ENCODE measurements around the gene USP47. TPM values are rescaled to one million over a fixed set of nuclear protein-coding genes. Genes with fewer than 3 reads are reported as not detected.
A peak's percentile ranks its signal among the peaks of the same experiment; 100 is the strongest.

USP47 gene
- polyA plus RNA-seq, 3 donors from 2014 or later: 36.3 to 72.4 (median 43.5) TPM

DNA sequence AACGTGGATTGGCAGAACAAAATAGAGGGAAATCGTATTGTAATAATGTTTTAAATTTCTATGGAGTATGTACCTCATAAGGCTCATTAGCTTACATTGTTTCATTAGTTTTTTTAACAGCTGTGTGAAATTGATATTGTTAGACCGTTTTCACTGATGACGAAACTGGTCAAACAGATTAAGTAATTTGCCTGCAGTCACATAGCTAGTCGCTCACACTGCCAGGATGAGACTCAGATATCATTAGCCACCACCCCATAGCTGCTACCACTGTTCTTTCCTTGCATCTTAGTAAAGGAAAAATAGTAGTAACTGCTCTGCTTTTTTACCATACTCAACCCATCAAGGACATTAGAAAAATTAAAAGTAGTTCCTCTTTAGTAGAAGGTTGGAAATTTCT is 102.7 kb downstream of the USP47 start:
- H3K27ac Mint-ChIP-seq: no peak overlapping the region
- peaks cover 25 to 64% (median 28%) of the 10 kb centered on the region in 3 donors for H3K36me3 Mint-ChIP-seq
- no peaks in the 10 kb centered on the region for H3K9me3 Mint-ChIP-seq

DNA sequence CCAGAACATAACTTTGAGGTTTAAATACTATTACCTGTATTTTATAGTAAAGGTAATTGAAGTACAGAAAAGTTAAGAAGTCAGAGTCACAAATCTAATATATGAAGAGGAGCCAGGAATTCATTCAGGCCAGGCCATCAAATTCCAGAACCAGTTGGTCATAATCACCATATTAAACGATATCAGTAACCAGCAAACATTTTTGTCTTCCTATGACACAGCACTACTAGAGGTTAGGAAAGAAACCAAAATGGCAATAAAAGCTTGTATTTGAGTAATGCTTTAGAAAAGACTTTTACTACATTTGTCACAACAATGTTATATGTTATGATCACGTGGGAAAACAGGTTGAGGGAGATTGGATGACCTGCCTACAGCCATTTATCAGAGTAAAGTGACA is 104.4 kb downstream of the USP47 start:
- no peak for DNase-seq
- no peak overlapping the region for H3K4me3 Mint-ChIP-seq
- peaks cover 25 to 65% (median 27%) of the 10 kb centered on the region in 3 donors for H3K36me3 Mint-ChIP-seq
- no peaks in the 10 kb centered on the region for H3K4me1 Mint-ChIP-seq
- no peak overlapping the region for H3K27ac Mint-ChIP-seq
- H3K27me3 Mint-ChIP-seq (ENCODE audit: low read depth in 3 of 3): peaks cover 0 to 2% (median 0%) of the 10 kb centered on the region in 3 donors
- H3K9me3 Mint-ChIP-seq: no peaks in the 10 kb centered on the region

More for the DNA sequence above, 102.7 kb downstream of the USP47 start:
- Mint-ChIP-seq H3K4me1 (no peaks in the 10 kb centered on the region), H3K27me3 (ENCODE audit: low read depth in 3 of 3) (peaks cover 0 to 2% (median 0%) of the 10 kb centered on the region in 3 donors), H3K4me3 (no peak overlapping the region)
- DNase-seq: no peak

DNA sequence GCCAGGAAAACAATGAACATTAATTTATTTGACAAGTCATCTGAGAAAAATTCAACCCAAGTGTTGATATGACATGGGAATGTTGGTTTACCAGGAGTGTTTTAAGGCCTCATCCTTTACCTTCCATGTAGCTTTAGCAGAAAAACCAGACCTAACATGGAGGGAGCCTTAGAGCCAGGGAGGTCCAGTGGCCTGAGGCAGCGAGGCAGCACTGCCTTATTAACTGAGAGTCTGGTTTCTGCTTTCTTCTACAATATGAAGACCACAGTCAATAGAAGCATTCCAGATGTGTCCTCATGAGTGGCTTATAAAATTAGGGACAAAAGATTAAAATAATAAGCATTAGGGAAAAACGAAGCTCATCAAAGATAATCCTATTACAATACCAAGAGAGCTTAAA is 105.1 kb downstream of the USP47 start:
- H3K4me1 Mint-ChIP-seq: no peaks in the 10 kb centered on the region
- no peak overlapping the region for H3K4me3 Mint-ChIP-seq
- H3K27ac Mint-ChIP-seq: peak overlapping the region in 2 of 6 donors; percentile 7 to 48
- peaks cover 25 to 65% (median 27%) of the 10 kb centered on the region in 3 donors for H3K36me3 Mint-ChIP-seq
- no peak for DNase-seq
- H3K27me3 Mint-ChIP-seq (ENCODE audit: low read depth in 3 of 3): peaks cover 0 to 2% (median 0%) of the 10 kb centered on the region in 3 donors
- no peaks in the 10 kb centered on the region for H3K9me3 Mint-ChIP-seq

DNA sequence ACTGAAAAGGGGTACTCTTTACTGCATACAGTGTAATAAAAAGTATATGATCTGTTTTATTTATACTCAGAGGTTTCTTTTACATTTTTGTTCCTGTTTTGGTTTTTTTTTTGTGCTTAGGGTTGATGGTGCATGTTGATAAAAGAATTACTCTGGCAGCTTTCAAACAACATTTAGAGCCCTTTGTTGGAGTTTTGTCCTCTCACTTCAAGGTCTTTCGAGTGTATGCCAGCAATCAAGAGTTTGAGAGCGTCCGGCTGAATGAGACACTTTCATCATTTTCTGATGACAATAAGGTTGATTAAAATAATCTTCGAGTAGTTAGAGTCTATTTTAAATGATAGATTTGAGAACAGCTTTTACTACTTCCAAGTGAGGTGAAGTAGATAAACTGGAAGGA is 106.1 kb downstream of the USP47 start:
- H3K36me3 Mint-ChIP-seq: peaks cover 25 to 68% (median 28%) of the 10 kb centered on the region in 3 donors
- no peaks in the 10 kb centered on the region for H3K4me1 Mint-ChIP-seq
- no peak overlapping the region for H3K4me3 Mint-ChIP-seq
- peak overlapping the region in 1 of 6 donors; percentile 10 for H3K27ac Mint-ChIP-seq
- peaks cover 0 to 2% (median 0%) of the 10 kb centered on the region in 3 donors for H3K27me3 Mint-ChIP-seq (ENCODE audit: low read depth in 3 of 3)
- no peak for DNase-seq
- H3K9me3 Mint-ChIP-seq: no peaks in the 10 kb centered on the region

DNA sequence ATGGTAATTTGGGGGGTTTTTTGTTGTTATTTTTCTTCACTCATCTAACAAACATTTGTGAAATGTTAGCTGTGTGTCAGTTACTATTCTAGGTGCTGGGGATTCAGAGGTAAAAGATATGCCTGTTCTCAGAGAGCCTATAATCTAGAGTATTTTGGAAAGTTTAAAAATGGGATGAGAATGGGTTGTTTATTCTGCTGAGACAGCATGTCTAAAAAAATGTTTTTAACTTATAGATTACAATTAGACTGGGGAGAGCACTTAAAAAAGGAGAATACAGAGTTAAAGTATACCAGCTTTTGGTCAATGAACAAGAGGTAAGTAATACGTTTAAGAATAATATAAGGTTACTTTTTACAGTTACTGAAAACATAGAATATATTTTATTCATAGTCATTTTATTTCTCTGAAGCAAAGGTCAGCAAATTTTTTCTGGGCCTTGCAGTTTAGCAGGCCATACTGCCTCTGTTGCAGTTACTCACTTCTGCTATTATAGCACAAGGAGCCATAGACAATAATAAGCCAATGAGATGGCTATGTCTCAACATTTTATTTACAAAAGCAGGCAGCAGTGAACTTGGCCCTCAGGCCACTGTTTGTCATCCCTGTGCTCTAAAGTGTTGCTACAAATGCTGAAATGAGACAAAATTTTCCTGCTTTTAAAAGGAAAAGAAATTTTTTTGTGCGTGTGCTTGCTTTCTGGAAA is 106.6 kb downstream of the USP47 start:
- DNase-seq: no peak
- Mint-ChIP-seq H3K4me1 (no peaks in the 10 kb centered on the region), H3K9me3 (no peaks in the 10 kb centered on the region), H3K36me3 (peaks cover 28 to 69% (median 29%) of the 10 kb centered on the region in 3 donors), H3K27me3 (ENCODE audit: low read depth in 3 of 3) (peaks cover 0 to 2% (median 0%) of the 10 kb centered on the region in 3 donors), H3K4me3 (no peak overlapping the region), H3K27ac (peak overlapping the region in 1 of 6 donors; percentile 10)

DNA sequence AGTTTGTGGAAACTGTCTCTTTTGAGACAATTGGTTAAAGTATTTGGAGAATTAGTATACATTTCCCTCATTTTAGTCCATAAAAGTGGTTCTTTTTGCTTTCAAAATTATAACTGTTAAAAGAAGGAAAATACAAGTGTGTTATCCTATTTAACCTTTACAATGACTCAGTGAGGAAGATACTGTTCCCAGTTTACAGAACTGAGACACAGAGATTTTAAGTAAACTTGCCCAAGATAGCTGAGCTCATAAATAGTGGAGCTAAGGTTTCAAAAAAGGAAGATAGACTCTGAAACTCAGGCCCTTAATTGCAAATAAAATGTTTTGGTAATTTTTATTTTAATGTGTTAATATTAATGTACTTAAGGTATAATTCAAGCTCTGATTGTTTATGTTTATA is 107.7 kb downstream of the USP47 start:
- Mint-ChIP-seq H3K27me3 (ENCODE audit: low read depth in 3 of 3) (peaks cover 0 to 2% (median 0%) of the 10 kb centered on the region in 3 donors), H3K27ac (peak overlapping the region in 1 of 6 donors; percentile 20), H3K4me3 (no peak overlapping the region), H3K36me3 (peaks cover 35 to 73% (median 36%) of the 10 kb centered on the region in 3 donors), H3K9me3 (no peaks in the 10 kb centered on the region), H3K4me1 (no peaks in the 10 kb centered on the region)
- no peak for DNase-seq

DNA sequence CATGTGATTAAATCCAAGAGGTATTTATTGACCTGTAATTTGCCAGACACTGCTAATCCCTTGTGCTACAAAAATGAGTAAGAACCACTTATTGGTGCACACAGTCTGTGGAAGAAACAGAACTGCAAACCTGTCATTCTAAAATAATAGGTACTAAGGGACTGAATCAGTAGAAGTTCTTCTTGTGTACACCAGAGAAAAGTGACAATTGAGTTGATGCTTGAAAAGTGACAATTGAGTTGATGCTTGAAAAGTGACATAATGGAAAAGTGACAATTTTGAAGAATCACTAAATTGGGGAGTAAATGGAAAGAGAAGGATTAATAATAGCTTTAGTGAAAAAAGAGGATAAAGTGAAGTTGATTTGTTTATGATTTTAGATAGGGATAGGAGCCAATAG is 110.3 kb downstream of the USP47 start:
- DNase-seq: no peak
- H3K9me3 Mint-ChIP-seq: no peaks in the 10 kb centered on the region
- H3K27ac Mint-ChIP-seq: peak overlapping the region in 4 of 6 donors; percentile 11 to 56 (median 41)
- no peaks in the 10 kb centered on the region for H3K4me1 Mint-ChIP-seq
- H3K4me3 Mint-ChIP-seq: no peak overlapping the region
- peaks cover 41 to 80% (median 47%) of the 10 kb centered on the region in 3 donors for H3K36me3 Mint-ChIP-seq
- H3K27me3 Mint-ChIP-seq (ENCODE audit: low read depth in 3 of 3): peaks cover 0 to 2% (median 0%) of the 10 kb centered on the region in 3 donors

DNA sequence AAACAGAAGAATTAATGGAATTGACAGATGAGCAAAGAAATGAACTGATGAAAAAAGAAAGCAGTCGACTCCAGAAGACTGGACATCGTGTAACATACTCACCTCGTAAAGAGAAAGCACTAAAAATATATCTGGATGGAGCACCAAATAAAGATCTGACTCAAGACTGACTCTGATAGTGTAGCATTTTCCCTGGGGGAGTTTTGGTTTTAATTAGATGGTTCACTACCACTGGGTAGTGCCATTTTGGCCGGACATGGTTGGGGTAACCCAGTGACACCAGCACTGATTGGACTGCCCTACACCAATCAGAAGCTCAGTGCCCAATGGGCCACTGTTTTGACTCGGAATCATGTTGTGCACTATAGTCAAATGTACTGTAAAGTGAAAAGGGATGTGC is 114.2 kb downstream of the USP47 start:
- H3K36me3 Mint-ChIP-seq: peaks cover 35 to 65% (median 38%) of the 10 kb centered on the region in 3 donors
- H3K27me3 Mint-ChIP-seq (ENCODE audit: low read depth in 3 of 3): peaks cover 0 to 4% (median 0%) of the 10 kb centered on the region in 3 donors
- no peak for DNase-seq
- H3K9me3 Mint-ChIP-seq: no peaks in the 10 kb centered on the region
- H3K27ac Mint-ChIP-seq: peak overlapping the region in 3 of 6 donors; percentile 6 to 32 (median 19)
- no peak overlapping the region for H3K4me3 Mint-ChIP-seq
- peaks cover 18 to 19% of the 10 kb centered on the region in 2 donors for H3K4me1 Mint-ChIP-seq

DNA sequence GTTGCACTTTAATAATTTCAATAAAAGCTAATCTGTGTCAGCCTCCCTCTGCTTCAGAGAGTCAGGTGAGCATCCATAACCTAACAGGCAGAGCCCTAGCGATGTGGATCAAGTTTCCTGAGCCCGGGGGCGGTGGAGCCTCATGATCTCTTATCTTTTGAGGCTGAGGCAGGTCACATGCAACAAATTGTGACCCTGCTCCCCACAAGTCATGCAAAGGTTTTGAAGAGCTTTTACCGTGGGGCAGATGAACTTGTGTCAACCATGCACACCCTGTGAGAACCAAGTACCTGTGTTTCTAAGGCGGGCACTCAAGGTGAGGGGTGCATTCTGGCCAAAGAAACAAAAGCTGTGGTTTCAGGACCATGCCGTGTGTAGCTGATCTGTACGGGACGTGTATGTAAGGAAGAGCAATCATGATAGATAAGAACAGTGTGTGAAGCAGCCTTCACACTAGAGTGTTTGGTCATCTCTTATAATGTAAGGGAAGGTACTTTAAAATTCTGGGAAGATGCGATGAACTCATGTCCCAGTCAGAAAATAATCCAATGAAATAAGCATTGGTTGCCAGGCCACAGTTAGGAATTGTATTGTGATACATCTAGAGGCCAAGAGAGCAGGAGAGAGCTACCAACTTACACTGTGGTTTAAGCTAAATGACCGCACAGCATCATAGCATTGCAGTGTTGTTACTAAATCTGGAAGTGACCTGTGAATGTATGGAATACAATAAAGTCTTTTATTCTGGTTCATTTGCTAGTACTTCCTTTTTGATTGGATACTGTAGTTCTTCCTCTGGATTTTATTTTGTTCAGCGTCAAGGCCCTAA is 116.8 kb downstream of the USP47 start:
- no peak for DNase-seq
- peaks cover 23 to 39% (median 24%) of the 10 kb centered on the region in 3 donors for H3K36me3 Mint-ChIP-seq
- H3K4me1 Mint-ChIP-seq: peaks cover 33 to 35% of the 10 kb centered on the region in 2 donors
- peaks cover 0 to 7% (median 0%) of the 10 kb centered on the region in 3 donors for H3K27me3 Mint-ChIP-seq (ENCODE audit: low read depth in 3 of 3)
- H3K9me3 Mint-ChIP-seq: no peaks in the 10 kb centered on the region
- no peak overlapping the region for H3K4me3 Mint-ChIP-seq
- peak overlapping the region; percentile 0 to 79 (median 21) for H3K27ac Mint-ChIP-seq

DNA sequence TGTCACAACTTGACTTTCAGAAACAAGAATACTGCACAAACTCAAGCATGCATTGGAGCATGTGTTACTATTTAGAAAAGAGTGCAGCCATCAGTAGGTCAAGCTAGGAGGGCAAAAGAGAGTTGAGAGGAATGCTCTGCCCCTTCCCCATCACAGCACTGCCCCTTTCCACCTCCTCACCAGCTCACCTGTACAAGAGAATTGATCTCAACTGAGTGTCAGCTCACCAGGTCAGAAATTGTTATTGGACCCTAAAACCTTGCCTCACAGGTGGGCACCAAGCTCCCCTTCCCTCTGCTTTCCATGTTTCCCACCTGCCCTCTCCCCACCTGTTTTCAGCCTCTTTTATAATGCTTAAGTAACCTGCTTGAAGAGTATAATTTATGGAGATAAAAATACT is 117.8 kb downstream of the USP47 start:
- H3K36me3 Mint-ChIP-seq: peaks cover 18 to 31% (median 18%) of the 10 kb centered on the region in 3 donors
- peak overlapping the region; percentile 54 to 87 (median 80) for H3K27ac Mint-ChIP-seq
- no peaks in the 10 kb centered on the region for H3K9me3 Mint-ChIP-seq
- H3K4me3 Mint-ChIP-seq: no peak overlapping the region
- peaks cover 33 to 35% of the 10 kb centered on the region in 2 donors for H3K4me1 Mint-ChIP-seq
- DNase-seq: no peak
- H3K27me3 Mint-ChIP-seq (ENCODE audit: low read depth in 3 of 3): peaks cover 0 to 8% (median 1%) of the 10 kb centered on the region in 3 donors

DNA sequence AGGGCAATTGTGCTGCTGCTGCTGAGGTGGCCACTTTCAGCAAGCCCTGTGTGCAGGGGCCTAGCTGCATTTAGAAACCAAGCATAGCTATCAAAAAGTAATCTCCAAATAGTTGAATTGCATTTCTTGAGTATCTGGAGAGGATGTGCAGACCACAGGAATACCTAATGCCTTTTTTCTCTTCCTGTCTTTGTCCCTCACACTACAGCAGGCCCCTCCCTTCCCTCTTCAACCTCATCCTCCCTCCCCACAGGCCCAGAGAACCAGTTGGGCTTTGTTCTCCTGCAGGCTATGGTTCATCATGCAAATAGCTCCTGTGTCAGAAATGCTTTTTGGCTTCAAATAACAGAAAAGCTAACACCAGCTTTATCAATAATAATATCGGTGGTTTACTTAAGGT is 118.9 kb downstream of the USP47 start:
- H3K27ac Mint-ChIP-seq: peak overlapping the region; percentile 54 to 87 (median 80)
- peaks cover 0 to 11% (median 1%) of the 10 kb centered on the region in 3 donors for H3K27me3 Mint-ChIP-seq (ENCODE audit: low read depth in 3 of 3)
- no peaks in the 10 kb centered on the region for H3K9me3 Mint-ChIP-seq
- peak in 2 of 3 donors; percentile 9 to 18 for DNase-seq
- peaks cover 33 to 35% of the 10 kb centered on the region in 2 donors for H3K4me1 Mint-ChIP-seq
- H3K4me3 Mint-ChIP-seq: peak overlapping the region; percentile 14 to 60 (median 30)
- peaks cover 11 to 22% (median 12%) of the 10 kb centered on the region in 3 donors for H3K36me3 Mint-ChIP-seq

DNA sequence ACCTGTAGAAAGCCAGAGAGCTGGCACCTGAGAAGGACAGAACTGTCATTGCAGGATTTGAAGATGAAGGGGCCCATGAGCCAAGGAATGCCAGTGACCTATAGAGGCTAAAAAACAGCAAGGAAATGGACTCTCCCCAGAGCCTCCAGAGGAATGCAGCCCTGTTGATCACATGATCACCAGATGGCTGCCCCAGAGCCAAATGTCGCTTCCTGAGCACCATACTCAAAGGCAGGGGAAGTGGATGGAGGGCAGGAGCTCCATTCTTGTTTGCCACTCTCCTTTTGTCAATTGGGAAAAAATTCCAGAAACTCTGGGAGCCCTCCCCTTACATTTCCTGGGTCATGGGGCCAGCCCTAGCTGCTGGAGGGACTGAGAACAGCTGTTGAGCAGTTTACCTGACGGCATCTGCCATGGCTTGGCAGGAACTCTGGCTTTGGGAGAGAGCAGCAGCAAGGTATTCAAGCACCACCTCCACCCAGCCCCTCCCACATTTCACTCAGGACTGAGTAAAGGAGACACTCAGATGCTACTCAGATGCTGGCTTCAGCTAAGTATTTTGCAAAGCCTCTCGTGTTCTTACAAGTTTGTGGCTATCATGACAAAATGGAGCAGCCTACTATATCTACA is 119.7 kb downstream of the USP47 start:
- Mint-ChIP-seq H3K36me3 (peaks cover 4 to 13% (median 6%) of the 10 kb centered on the region in 3 donors), H3K27ac (peak overlapping the region in 1 of 6 donors; percentile 83), H3K9me3 (no peaks in the 10 kb centered on the region), H3K4me1 (peaks cover 33 to 35% of the 10 kb centered on the region in 2 donors), H3K4me3 (no peak overlapping the region), H3K27me3 (ENCODE audit: low read depth in 3 of 3) (peaks cover 1 to 11% (median 3%) of the 10 kb centered on the region in 3 donors)
- no peak for DNase-seq

DNA sequence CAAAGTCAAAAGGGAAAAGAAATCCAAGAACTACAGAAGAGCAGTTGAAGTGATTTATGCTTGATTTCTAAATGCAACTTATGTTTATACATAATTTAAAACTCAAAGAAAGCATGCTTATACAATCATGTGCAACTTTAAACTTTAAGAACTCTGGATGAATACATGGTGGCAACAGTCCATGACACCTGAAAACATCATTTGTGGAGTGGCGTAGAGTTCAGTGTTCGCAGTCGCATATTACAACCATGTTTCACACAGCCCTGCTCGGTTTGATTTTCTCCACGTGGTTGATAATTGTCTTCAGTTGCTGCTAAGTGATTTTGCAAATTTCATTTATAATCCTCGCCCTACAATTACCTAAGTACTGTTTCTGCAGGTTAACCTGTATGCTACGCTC is 121.3 kb downstream of the USP47 start:
- no peak overlapping the region for H3K27ac Mint-ChIP-seq
- H3K9me3 Mint-ChIP-seq: no peaks in the 10 kb centered on the region

More for the DNA sequence above, 121.3 kb downstream of the USP47 start:
- no peak overlapping the region for H3K4me3 Mint-ChIP-seq
- H3K36me3 Mint-ChIP-seq: peaks cover 0 to 5% (median 3%) of the 10 kb centered on the region in 3 donors
- peaks cover 33 to 35% of the 10 kb centered on the region in 2 donors for H3K4me1 Mint-ChIP-seq
- no peak for DNase-seq
- peaks cover 1 to 11% (median 8%) of the 10 kb centered on the region in 3 donors for H3K27me3 Mint-ChIP-seq (ENCODE audit: low read depth in 3 of 3)

Measured in immature natural killer cell (primary cell).